KMS-11 (cell line): ENCODE results near the gene PRKCSH.

Experiments used
- H2AFZ ChIP-seq: fragments of 200-600 bp; sonication (generic); 2 replicates; pipeline ENCODE4 v1.6.1; 2016; ENCODE audit warnings: antibody characterized with exemption, mixed run types, low read depth
- H3K27ac ChIP-seq: fragments of 200-600 bp; sonication (generic); 2 replicates; pipeline ENCODE4 v1.6.1; 2016; ENCODE audit warnings: mild to moderate bottlenecking, mixed run types
- H3K27me3 ChIP-seq: fragments of 200-600 bp; sonication (generic); 2 replicates; pipeline ENCODE4 v1.6.1; 2017; ENCODE audit warnings: mild to moderate bottlenecking, low read depth, mixed run types, moderate library complexity; ENCODE audit not compliant: insufficient read depth
- H3K36me3 ChIP-seq: fragments of 200-600 bp; sonication (generic); 2 replicates; pipeline ENCODE4 v1.6.1; 2017; ENCODE audit warnings: mild to moderate bottlenecking, mixed run types; ENCODE audit not compliant: insufficient read depth
- H3K4me1 ChIP-seq: fragments of 200-600 bp; sonication (generic); 2 replicates; pipeline ENCODE4 v1.6.1; 2016; ENCODE audit warnings: mild to moderate bottlenecking, low read depth, mixed run types; ENCODE audit not compliant: poor library complexity, severe bottlenecking
- H3K4me2 ChIP-seq: fragments of 200-600 bp; sonication (generic); 2 replicates; pipeline ENCODE4 v1.7.0; 2016; ENCODE audit warnings: mild to moderate bottlenecking, mixed run types
- H3K4me3 ChIP-seq: fragments of 200-600 bp; sonication (generic); IDR thresholded peaks from 2 replicates; pipeline ENCODE4 v1.6.1; 2017; ENCODE audit warnings: low read depth, low read length, mixed read lengths; ENCODE audit not compliant: insufficient read depth
- H3K79me2 ChIP-seq: fragments of 200-600 bp; sonication (generic); 2 replicates; pipeline ENCODE4 v1.6.1; 2016; ENCODE audit warnings: low read depth, mixed run types; ENCODE audit not compliant: insufficient read depth
- H3K9ac ChIP-seq: fragments of 200-600 bp; sonication (generic); 2 replicates; pipeline ENCODE4 v1.6.1; 2016; ENCODE audit warnings: mild to moderate bottlenecking, mixed run types
- H4K20me1 ChIP-seq: fragments of 200-600 bp; sonication (generic); 2 replicates; pipeline ENCODE4 v1.6.1; 2016; ENCODE audit warnings: mild to moderate bottlenecking, mixed run types; ENCODE audit not compliant: insufficient read depth
- TF ChIP-seq, protein P1 (sequence below): fragments of 200-600 bp; sonication (generic); conservative IDR thresholded peaks from 2 replicates; pipeline ENCODE4 v1.6.1; 2017; ENCODE audit warnings: low read depth, mild to moderate bottlenecking, antibody characterized with exemption, low read length, moderate library complexity, mixed read lengths

Gene PRKCSH

DNA sequence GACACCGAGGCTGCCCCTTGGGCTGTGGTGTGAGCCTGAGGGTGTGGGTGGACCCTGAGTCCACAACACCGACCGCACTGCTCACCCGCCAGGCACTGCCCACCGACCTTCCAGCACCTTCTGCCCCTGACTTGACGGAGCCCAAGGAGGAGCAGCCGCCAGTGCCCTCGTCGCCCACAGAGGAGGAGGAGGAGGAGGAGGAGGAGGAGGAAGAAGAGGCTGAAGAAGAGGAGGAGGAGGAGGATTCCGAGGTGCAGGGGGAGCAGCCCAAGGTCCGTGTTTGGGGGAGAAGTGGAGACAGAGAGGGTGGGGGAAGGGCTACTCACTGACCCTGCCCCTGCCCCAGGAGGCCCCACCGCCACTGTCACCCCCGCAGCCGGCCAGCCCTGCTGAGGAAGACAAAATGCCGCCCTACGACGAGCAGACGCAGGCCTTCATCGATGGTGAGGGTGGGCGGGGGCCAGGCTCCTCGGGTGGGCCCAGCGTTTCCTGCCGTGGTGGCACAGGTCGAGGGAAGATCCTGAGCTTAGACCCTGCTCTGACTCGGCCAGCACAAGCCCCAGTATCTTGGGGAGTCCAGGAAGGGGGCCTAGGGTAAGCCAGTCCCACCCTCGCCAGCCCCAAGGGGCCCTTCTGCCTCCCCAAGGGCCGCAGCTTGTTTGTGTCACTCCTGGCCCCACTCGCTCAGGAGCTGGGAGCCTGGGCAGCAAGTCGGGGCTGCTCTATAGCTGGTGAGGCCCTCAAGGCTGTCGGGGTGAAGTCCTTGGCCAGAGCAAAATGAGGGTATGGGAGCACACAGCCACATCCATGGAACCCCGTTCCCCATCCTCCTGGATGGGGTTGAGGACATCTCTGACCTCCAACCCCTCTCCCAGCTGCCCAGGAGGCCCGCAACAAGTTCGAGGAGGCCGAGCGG is 12.2 kb downstream of the PRKCSH start:
- TF ChIP-seq, protein P1, sequence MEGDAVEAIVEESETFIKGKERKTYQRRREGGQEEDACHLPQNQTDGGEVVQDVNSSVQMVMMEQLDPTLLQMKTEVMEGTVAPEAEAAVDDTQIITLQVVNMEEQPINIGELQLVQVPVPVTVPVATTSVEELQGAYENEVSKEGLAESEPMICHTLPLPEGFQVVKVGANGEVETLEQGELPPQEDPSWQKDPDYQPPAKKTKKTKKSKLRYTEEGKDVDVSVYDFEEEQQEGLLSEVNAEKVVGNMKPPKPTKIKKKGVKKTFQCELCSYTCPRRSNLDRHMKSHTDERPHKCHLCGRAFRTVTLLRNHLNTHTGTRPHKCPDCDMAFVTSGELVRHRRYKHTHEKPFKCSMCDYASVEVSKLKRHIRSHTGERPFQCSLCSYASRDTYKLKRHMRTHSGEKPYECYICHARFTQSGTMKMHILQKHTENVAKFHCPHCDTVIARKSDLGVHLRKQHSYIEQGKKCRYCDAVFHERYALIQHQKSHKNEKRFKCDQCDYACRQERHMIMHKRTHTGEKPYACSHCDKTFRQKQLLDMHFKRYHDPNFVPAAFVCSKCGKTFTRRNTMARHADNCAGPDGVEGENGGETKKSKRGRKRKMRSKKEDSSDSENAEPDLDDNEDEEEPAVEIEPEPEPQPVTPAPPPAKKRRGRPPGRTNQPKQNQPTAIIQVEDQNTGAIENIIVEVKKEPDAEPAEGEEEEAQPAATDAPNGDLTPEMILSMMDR: no peak
- Histone ChIP-seq H3K27ac (no peak overlapping the region), H3K36me3 (no peaks in the 10 kb centered on the region), H3K4me3 (no peak overlapping the region), H4K20me1 (no peaks in the 10 kb centered on the region), H3K4me1 (no peaks in the 10 kb centered on the region), H3K79me2 (no peaks in the 10 kb centered on the region), H2AFZ (no peak overlapping the region), H3K9ac (no peak overlapping the region), H3K27me3 (no peaks in the 10 kb centered on the region), H3K4me2 (no peak overlapping the region)

DNA sequence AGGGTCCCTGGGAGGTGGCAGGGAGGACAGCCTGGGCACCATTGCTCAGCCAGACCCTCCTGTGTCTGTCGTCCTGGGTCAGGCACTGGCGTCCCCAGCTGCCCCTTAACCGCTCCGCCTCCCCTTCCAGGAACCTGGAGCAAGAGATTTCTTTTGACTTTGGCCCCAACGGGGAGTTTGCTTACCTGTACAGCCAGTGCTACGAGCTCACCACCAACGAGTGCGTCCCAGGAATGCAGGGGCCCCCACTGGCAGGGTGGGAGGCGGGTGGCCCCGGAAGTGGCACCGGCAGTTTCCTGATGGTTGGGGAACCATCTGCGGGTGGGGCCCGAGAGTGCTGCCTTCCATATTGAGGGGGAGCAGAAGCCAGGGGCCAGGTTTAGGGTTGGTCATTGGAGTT is 13.0 kb downstream of the PRKCSH start:
- H3K36me3 ChIP-seq: no peaks in the 10 kb centered on the region
- no peak overlapping the region for H3K4me3 ChIP-seq
- H4K20me1 ChIP-seq: no peaks in the 10 kb centered on the region
- H3K79me2 ChIP-seq: no peaks in the 10 kb centered on the region
- H3K27ac ChIP-seq: no peak overlapping the region
- no peak overlapping the region for H3K9ac ChIP-seq
- H3K27me3 ChIP-seq: no peaks in the 10 kb centered on the region
- no peak overlapping the region for H3K4me2 ChIP-seq
- H2AFZ ChIP-seq: no peak overlapping the region
- TF ChIP-seq, protein P1: no peak
- H3K4me1 ChIP-seq: no peaks in the 10 kb centered on the region

DNA sequence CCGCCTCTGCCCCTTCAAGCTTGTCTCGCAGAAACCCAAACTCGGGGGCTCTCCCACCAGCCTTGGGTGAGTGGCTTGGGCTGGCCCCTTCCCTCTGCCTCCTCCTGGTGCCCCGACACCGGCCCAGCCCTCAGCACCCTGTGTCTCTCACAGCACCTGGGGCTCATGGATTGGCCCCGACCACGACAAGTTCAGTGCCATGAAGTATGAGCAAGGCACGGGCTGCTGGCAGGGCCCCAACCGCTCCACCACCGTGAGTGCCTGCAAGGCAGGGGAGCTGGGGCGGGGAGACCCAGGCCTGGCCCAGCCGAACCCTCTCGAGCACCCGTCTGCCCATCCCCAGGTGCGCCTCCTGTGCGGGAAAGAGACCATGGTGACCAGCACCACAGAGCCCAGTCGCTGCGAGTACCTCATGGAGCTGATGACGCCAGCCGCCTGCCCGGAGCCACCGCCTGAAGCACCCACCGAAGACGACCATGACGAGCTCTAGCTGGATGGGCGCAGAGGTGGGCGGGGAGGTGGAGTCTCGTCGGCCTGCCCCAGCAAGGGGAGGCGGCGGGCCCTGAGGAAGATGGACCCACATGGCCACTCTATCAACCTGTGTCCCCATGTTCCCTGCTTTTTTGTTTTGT is 13.6 kb downstream of the PRKCSH start:
- H3K79me2 ChIP-seq: no peaks in the 10 kb centered on the region
- no peaks in the 10 kb centered on the region for H3K36me3 ChIP-seq
- no peak overlapping the region for H3K4me3 ChIP-seq
- H3K4me1 ChIP-seq: no peaks in the 10 kb centered on the region
- no peak overlapping the region for H2AFZ ChIP-seq
- H3K9ac ChIP-seq: no peak overlapping the region
- no peaks in the 10 kb centered on the region for H4K20me1 ChIP-seq
- TF ChIP-seq, protein P1: no peak
- H3K4me2 ChIP-seq: no peak overlapping the region
- H3K27me3 ChIP-seq: no peaks in the 10 kb centered on the region
- no peak overlapping the region for H3K27ac ChIP-seq

DNA sequence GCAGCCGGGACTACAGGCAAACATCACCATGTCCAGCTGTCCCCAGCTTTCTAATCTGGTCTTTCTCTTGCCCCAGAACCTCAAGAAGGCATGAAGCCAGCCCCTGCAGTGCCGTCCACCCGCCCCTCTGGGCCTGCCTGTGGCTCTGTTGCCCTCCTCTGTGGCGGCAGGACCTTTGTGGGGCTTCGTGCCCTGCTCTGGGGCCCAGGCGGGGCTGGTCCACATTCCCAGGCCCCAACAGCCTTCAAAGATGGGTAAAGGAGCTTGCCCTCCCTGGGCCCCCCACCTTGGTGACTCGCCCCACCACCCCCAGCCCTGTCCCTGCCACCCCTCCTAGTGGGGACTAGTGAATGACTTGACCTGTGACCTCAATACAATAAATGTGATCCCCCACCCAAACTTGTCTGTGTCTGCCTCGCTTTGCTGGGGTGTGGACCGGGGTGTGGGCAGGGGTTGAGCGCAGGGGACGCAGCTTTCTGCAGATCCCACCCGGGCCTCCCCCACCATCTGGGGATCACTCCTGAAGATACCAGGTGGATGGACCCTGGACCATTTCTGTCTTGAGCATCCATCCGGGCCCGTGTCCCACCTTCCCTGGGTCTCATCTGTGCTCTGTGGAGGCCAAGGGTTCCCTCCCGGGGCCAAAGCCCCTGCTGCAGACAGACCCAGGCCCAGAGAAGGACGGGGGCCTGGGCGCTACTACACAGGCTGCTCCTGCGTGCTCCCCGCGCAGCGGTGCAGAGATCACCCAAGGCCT is 15.3 kb downstream of the PRKCSH start:
- no peak overlapping the region for H3K27ac ChIP-seq

More for the DNA sequence above, 15.3 kb downstream of the PRKCSH start:
- no peak overlapping the region for H3K9ac ChIP-seq
- no peaks in the 10 kb centered on the region for H3K27me3 ChIP-seq
- H3K36me3 ChIP-seq: no peaks in the 10 kb centered on the region
- no peaks in the 10 kb centered on the region for H4K20me1 ChIP-seq
- H2AFZ ChIP-seq: no peak overlapping the region
- no peak overlapping the region for H3K4me2 ChIP-seq
- no peaks in the 10 kb centered on the region for H3K4me1 ChIP-seq
- TF ChIP-seq, protein P1: no peak
- no peak overlapping the region for H3K4me3 ChIP-seq
- no peaks in the 10 kb centered on the region for H3K79me2 ChIP-seq
